Activated naive CD4-positive, alpha-beta T cell treated with anti-CD3 and anti-CD28 coated beads, Interleukin-2, amount 50 U/mL, for 72 hours (primary cell): ENCODE data around the gene HDAC9. TPM values are rescaled to one million over a fixed set of nuclear protein-coding genes. Genes with fewer than 3 reads are reported as not detected.
A peak's percentile ranks its signal among the peaks of the same experiment; 100 is the strongest.
"Not testable (repeated sequence)": the region's sequence is repeated elsewhere in the genome, so short reads cannot be mapped to it uniquely, and the experiment has no call there.

Source experiments
- ATAC-seq, 2 donors: fragments of 150-1000 bp; cut with Tn5 transposase; 2 replicates each; pipeline ENCODE4 v1.10.0; 2021; ENCODE audit warnings: mild to moderate bottlenecking in 2 of 2, moderate library complexity in 2 of 2
- DNase-seq, 2 donors: peaks; one replicate each; pipeline ENCODE4 v3.0.0; 2021 to 2022; ENCODE audit warnings: low spot score in 2 of 2
- H3K27ac Mint-ChIP-seq, 2 donors: one replicate each; pipeline ENCODE4 v1.8.0; 2022; ENCODE audit warnings: mild to moderate bottlenecking in 2 of 2, mixed read lengths in 2 of 2
- H3K36me3 Mint-ChIP-seq, 2 donors: one replicate each; pipeline ENCODE4 v1.8.0; 2022; ENCODE audit warnings: mixed read lengths in 2 of 2
- H3K9me3 Mint-ChIP-seq, 2 donors: one replicate each; pipeline ENCODE4 v1.8.0; 2022; ENCODE audit warnings: mixed read lengths in 2 of 2
- total RNA-seq, 2 donors: library from RNA; stranded (reverse); gene quantifications; one replicate each; pipeline ENCODE4 v1.2.3, GENCODE V29; 2022

Gene HDAC9
- total RNA-seq, 2 donors from 2014 or later: 0.32 to 0.84 TPM

GRCh38 chr7:18689551-18689950 lies 194.0 kb downstream of the HDAC9 start:
- no peak for ATAC-seq
- H3K9me3 Mint-ChIP-seq: peaks cover 3 to 5% of the 10 kb centered on the region in 2 donors
- H3K36me3 Mint-ChIP-seq: no peaks in the 10 kb centered on the region
- H3K27ac Mint-ChIP-seq: no peak overlapping the region
- DNase-seq: no peak

- H3K9me3 Mint-ChIP-seq: peaks cover 0 to 6% of the 10 kb centered on the region in 2 donors
- H3K36me3 Mint-ChIP-seq: no peaks in the 10 kb centered on the region
- ATAC-seq (no peak), DNase-seq (no peak)
- H3K27ac Mint-ChIP-seq: no peak overlapping the region
These were observed 197.9 kb downstream of the HDAC9 start for GRCh38 chr7:18693406-18693805.

DNA sequence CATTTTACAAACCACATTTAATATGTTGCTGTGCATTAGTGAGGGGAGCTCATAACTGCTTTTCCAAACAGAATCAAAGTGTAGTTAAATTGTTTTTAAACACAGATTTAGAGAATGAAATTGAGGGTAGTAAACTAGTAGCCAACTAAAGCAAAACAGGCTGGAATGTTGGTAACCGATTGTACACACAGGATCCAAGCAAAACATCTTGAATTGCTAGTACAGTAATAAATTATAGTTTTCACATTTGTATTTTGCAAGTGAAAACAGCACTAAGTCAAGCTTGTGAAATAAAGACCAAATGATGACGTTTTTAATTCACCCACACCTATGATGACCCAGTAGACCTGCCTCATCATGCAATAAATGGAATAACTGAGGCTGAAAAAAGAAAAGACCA lies 198.3 kb downstream of the HDAC9 start:
- Mint-ChIP-seq H3K27ac (no peak overlapping the region), H3K9me3 (peaks cover 0 to 8% of the 10 kb centered on the region in 2 donors), H3K36me3 (no peaks in the 10 kb centered on the region)
- DNase-seq (no peak), ATAC-seq (no peak)

- Mint-ChIP-seq H3K36me3 (no peaks in the 10 kb centered on the region), H3K9me3 (peaks cover 0 to 13% of the 10 kb centered on the region in 2 donors)
- no peak for ATAC-seq
These were observed 198.9 kb downstream of the HDAC9 start for GRCh38 chr7:18694484-18694883.

GRCh38 chr7:18694911-18695310 lies 199.4 kb downstream of the HDAC9 start:
- peaks cover 0 to 13% of the 10 kb centered on the region in 2 donors for H3K9me3 Mint-ChIP-seq
- no peak for ATAC-seq
- no peaks in the 10 kb centered on the region for H3K36me3 Mint-ChIP-seq

More at GRCh38 chr7:18694484-18694883, 198.9 kb downstream of the HDAC9 start:
- no peak overlapping the region for H3K27ac Mint-ChIP-seq
- DNase-seq: no peak

DNA sequence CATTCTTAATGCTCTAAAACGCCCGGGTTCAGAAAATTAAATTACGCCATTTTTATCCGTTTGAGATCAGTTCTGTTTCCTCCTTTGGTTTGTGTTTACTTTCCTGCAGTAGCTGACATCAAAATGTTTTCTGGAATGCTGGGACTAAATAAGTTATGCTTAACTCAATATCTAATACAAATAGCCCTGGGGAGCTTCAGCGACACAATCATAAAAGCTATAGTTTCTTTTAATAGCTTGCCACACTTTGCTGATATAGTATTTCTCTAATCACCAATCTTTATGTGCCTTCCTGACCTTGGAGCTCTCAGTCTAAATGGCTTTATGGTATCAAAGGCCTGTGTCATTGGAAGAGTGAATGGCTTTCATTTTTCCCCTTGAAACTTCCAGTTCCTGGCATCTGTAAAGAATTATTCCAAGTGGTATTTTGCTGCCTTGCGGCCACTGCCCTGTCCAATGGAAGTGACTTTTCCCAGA lies 202.7 kb downstream of the HDAC9 start:
- no peaks in the 10 kb centered on the region for H3K36me3 Mint-ChIP-seq
- DNase-seq (no peak), ATAC-seq (no peak)
- H3K27ac Mint-ChIP-seq: no peak overlapping the region
- H3K9me3 Mint-ChIP-seq: peaks cover 4 to 13% of the 10 kb centered on the region in 2 donors

More at GRCh38 chr7:18694911-18695310, 199.4 kb downstream of the HDAC9 start:
- DNase-seq: no peak
- H3K27ac Mint-ChIP-seq: no peak overlapping the region

DNA sequence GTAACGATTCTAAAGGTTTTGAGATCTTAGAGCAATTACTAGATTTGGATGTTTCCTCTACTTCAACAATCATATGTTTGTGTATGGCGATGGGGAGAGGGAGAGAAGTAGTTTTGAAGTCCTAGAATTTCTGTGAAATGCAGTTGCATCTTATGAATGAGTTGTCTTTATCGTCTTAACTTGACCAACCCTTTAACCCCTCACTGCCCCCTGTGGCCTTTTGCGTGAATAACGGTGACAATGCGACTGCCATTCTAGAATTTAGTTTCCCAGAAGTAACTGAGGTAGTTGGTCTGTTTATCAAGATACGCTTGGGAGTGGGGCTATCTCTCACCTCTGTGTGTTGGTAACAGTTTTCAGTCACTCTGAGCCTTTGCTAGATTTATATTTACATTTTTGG lies 204.6 kb downstream of the HDAC9 start:
- H3K9me3 Mint-ChIP-seq: peaks cover 4 to 13% of the 10 kb centered on the region in 2 donors
- no peaks in the 10 kb centered on the region for H3K36me3 Mint-ChIP-seq
- ATAC-seq: no peak
- DNase-seq: peak in 1 of 2 donors; percentile 4
- H3K27ac Mint-ChIP-seq: no peak overlapping the region

- ATAC-seq (no peak), DNase-seq (no peak)
- Mint-ChIP-seq H3K9me3 (peaks cover 9 to 20% of the 10 kb centered on the region in 2 donors), H3K27ac (no peak overlapping the region), H3K36me3 (peaks cover 0 to 5% of the 10 kb centered on the region in 2 donors)
These were observed 206.7 kb downstream of the HDAC9 start for GRCh38 chr7:18702071-18702829.

- no peak for ATAC-seq
- Mint-ChIP-seq H3K36me3 (peaks cover 0 to 5% of the 10 kb centered on the region in 2 donors), H3K9me3 (peaks cover 15 to 24% of the 10 kb centered on the region in 2 donors), H3K27ac (no peak overlapping the region)
- DNase-seq: no peak
These were observed 208.1 kb downstream of the HDAC9 start for GRCh38 chr7:18703685-18704084.

GRCh38 chr7:18706670-18707069 lies 211.1 kb downstream of the HDAC9 start:
- DNase-seq (no peak), ATAC-seq (no peak)
- Mint-ChIP-seq H3K36me3 (peaks cover 0 to 5% of the 10 kb centered on the region in 2 donors), H3K9me3 (peaks cover 16 to 22% of the 10 kb centered on the region in 2 donors), H3K27ac (no peak overlapping the region)

GRCh38 chr7:18708204-18708603 lies 212.7 kb downstream of the HDAC9 start:
- H3K36me3 Mint-ChIP-seq: peaks cover 0 to 5% of the 10 kb centered on the region in 2 donors
- DNase-seq: no peak
- ATAC-seq: no peak
- peaks cover 16 to 24% of the 10 kb centered on the region in 2 donors for H3K9me3 Mint-ChIP-seq
- no peak overlapping the region for H3K27ac Mint-ChIP-seq

GRCh38 chr7:18715988-18716387 lies 220.4 kb downstream of the HDAC9 start:
- H3K27ac Mint-ChIP-seq: no peak overlapping the region
- H3K36me3 Mint-ChIP-seq: no peaks in the 10 kb centered on the region
- ATAC-seq (no peak), DNase-seq (no peak)
- peaks cover 5 to 11% of the 10 kb centered on the region in 2 donors for H3K9me3 Mint-ChIP-seq

GRCh38 chr7:18721429-18721828 lies 225.9 kb downstream of the HDAC9 start:
- no peak for DNase-seq
- Mint-ChIP-seq H3K27ac (no peak overlapping the region), H3K36me3 (no peaks in the 10 kb centered on the region)

DNA sequence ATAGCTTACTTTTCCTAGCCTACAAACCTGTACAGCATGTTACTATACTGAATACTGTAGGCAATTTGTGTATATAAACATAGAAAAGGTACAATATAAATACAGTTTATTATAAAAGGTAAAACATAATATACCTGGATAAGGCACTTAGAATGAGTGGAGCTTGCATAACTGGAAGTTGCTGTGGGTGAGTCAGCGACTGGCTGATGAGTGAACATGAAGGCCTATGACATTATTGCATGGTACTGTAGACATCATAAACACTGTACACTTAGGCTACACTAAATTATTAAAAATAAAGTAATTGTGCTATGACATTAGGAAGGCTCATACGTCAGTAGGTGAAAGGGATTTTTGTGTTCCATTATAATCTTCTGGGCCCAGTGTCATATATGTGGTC lies 228.8 kb downstream of the HDAC9 start:
- Mint-ChIP-seq H3K27ac (no peak overlapping the region), H3K36me3 (no peaks in the 10 kb centered on the region), H3K9me3 (peaks cover 0 to 6% of the 10 kb centered on the region in 2 donors)
- no peak for DNase-seq
- no peak for ATAC-seq

More at GRCh38 chr7:18721429-18721828, 225.9 kb downstream of the HDAC9 start:
- ATAC-seq: no peak
- H3K9me3 Mint-ChIP-seq: no peaks in the 10 kb centered on the region

GRCh38 chr7:18727115-18727870 lies 231.7 kb downstream of the HDAC9 start:
- peaks cover 0 to 12% of the 10 kb centered on the region in 2 donors for H3K9me3 Mint-ChIP-seq
- H3K27ac Mint-ChIP-seq: no peak overlapping the region
- no peak for DNase-seq
- no peak for ATAC-seq
- no peaks in the 10 kb centered on the region for H3K36me3 Mint-ChIP-seq

GRCh38 chr7:18736012-18736411 lies 240.5 kb downstream of the HDAC9 start:
- not testable (repeated sequence) for DNase-seq, H3K27ac Mint-ChIP-seq, ATAC-seq

DNA sequence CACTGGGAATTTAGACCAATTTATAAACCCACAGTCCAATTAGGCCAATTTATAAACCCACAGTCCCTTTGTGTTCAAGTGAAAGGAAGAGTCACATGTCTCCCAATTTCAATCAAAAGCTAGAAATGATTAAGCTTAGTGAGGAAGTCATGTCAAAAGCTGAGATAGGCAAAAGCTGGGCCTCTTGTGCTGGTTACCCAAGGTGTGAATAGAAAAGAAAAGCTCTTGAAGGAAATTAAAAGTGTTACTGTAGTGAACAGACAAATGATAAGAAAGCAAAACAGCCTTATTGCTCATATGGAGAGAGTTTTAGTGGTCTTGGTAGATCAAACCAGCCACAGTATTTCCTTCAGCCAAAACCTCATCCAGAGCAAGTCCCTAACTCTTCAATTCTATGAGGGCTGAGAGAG lies 245.0 kb downstream of the HDAC9 start:
- no peaks in the 10 kb centered on the region for H3K36me3 Mint-ChIP-seq
- no peak for DNase-seq
- peaks cover 5 to 11% of the 10 kb centered on the region in 2 donors for H3K9me3 Mint-ChIP-seq
- peak overlapping the region in 1 of 2 donors; percentile 26 for H3K27ac Mint-ChIP-seq
- ATAC-seq: peak in 1 of 2 donors; percentile 77

More at GRCh38 chr7:18736012-18736411, 240.5 kb downstream of the HDAC9 start:
- not testable (repeated sequence) for H3K36me3 Mint-ChIP-seq, H3K9me3 Mint-ChIP-seq
